NOMO-1 (cell line): Measurements from ENCODE around the gene CXXC5.

Experiments used
- DNase-seq, 2 experiments: peaks; one replicate each; lab custom pipeline; 2025; ENCODE audit not compliant: unreplicated experiment in 2 of 2; lab: John Stamatoyannopoulos, UW

Gene CXXC5

DNA sequence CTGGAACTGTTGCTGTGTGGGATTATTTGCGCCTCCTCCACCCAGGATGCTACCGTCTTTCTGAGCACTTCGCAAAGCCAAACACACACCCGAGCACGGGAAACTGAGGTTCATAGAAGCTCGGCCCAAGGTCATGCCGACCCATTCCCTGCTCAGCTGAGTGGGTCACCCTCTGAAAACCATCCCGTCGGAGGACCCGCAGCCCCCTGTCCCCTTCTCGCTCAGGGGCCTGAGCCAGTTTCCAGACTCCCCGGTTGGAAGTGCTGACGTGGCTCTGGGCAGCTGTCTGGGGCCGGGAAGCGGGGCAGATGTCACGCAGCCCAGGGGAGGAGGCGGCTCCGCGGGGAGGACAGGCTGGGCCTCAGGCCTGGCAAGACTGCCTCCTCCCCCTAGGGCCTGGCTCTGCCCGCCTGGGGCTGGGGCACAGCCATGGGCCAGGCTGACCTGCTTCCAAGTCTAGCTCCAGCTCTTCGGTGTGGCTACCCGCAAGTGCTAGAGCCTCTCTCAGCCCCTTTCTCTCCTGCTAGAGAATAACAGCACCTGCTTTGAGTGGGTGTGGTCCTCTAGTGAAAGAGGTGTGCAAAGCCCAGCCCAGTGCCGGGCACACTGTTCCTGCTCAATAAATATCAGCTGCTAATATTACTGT, 9.9 kb upstream of the CXXC5 start:
- DNase-seq = no peak

DNA sequence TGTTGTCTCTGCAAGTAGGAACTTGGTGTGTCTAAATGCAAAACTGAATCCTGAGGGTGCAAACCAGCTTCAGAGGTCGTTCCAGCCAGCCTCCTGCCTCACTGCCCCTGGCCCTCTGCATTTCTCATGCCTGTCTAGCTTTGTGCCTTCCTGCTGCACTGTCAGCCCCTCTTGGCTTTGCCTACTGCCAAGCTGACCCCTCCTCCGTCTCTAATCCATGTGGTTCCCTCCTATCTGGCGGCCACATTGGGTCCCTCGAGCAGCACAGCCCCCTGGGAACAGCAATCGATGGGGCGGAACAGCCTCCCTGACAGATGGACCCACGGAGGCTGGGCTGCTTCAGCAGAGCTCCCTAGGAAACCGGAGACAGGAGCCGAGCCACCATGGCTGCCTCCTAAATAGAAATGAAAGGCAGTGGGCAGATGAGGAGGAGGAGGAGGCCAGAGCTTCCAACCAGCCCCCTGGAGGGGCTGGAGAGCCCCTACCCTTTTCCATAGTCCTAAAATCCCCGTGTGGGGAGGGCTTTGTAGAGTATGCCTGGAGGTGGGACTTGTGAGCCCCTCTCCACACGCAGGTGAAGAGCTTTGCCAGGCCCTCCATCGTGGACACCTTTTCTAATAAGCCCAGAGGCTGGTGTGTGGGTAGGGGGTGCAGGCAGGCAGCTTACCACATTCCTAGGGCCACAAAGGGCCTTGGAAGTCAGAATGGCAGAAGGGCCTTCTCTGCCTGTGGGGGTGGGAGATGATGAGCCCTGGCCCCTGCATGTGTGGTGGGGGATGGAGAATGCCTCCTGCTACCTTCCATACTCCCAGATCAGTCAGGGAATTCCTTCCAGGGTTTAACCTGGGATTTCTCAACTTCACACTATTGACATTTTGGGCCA, 9.2 kb upstream of the CXXC5 start:
- DNase-seq = no peak

DNA sequence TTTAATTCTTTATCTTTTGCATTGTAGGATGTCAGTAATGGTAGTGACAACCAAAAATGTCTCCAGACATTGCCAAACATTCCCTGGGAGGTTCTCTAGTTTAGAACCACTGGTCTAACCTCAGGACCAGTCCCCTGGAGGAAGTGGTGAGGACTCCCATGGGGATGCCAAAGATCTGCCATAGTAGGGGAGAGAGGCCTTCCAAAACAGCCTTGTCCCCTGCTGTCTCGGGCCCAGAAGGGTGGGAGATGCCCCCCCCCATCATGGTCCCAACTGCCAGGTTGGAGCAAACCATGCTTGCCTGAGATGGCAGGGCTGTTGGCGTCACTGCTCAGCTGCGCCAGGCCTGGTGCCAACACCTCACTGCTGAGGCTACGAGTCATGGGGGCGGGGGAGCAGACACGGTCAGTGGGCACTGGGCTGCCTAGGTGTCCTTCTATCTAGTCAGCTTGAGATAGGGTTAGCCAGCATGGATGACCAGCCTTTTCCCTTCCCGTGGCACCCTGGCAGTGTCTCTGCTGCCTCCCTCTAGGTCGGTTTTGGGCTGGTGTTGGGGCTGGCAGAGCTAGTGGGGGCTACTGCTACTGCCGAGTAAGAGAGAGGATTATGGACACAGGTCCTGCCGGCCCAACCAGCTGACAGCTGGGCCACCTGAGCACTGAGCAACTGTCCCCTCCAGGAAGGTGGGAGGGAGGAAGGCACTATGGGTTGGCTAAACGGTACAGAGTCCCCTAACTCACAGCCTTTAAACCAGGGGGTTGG, 8.3 kb upstream of the CXXC5 start:
- no peak for DNase-seq

- no peak for DNase-seq
Measured at GRCh38 chr5:139640421-139641115, 7.6 kb upstream of the CXXC5 start.

- no peak for DNase-seq
Measured at GRCh38 chr5:139641116-139642080, 6.8 kb upstream of the CXXC5 start.

DNA sequence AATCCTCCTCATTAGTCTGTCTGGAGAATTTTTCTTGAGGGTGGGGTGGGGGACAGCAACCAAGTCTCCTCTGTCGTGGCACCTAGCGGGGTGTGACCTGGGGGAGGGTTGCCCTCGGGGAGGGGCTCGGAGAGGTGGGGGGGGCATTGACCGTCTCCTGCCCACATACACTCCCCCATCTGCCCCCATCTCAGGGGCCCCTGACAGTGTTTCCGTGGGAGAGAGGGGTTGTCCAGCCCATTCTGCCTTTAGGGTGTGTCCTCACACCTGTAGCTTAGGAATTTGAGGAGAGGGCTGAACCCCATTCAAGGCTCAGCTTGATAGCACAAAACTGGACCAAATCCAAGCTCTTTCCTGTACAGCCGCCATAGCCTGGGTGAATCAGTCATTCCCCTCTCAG, 5.9 kb upstream of the CXXC5 start:
- no peak for DNase-seq

DNA sequence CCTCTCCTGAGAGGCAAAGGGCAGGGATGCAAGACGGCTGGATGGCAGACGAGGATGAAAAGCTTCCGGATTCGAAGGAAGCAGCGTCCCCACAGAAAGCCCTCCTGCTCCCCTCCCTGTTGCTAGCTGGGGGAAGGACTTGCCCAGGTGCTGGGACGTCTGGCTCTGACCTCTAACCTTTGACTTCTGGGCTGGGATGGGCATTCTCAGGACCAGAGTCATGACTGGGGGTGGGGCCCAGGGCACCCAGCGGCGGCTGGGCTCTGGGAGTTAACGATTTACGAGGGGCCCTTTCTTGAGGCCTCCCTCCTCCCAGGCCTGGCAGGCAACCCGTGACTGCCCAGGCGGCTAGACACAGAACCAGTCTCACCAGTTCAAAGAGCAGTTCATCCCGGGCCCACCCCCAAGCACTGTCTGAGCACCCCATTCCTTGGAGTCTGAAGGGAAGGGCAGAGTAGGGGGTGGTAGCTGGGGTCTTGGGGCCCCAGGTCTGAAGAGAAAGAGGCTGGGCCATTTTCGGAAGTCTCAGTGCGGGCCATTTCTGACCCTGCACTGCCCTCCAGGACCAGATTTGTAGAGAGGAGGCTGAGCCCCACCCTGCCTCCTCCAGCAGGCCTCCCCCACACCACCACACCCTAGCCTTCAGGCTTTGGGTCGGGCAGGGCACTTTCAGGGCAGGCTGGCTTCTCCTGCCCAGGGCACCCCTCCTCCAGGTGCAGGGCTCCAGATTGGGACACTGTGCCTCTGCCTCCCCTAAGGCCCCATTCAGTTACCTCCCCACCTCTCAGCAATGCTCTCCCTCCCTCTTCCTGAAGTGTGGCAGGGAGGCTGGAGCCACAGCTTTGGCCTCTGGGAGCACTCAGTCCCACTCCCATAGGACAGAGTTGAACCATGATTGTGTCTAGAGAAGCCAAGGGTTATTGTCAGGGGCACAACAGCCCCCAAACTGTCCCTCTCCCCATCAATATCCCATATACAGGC, 5.0 kb upstream of the CXXC5 start:
- no peak for DNase-seq

GRCh38 chr5:139644001-139644456, 4.1 kb upstream of the CXXC5 start:
- no peak for DNase-seq

DNA sequence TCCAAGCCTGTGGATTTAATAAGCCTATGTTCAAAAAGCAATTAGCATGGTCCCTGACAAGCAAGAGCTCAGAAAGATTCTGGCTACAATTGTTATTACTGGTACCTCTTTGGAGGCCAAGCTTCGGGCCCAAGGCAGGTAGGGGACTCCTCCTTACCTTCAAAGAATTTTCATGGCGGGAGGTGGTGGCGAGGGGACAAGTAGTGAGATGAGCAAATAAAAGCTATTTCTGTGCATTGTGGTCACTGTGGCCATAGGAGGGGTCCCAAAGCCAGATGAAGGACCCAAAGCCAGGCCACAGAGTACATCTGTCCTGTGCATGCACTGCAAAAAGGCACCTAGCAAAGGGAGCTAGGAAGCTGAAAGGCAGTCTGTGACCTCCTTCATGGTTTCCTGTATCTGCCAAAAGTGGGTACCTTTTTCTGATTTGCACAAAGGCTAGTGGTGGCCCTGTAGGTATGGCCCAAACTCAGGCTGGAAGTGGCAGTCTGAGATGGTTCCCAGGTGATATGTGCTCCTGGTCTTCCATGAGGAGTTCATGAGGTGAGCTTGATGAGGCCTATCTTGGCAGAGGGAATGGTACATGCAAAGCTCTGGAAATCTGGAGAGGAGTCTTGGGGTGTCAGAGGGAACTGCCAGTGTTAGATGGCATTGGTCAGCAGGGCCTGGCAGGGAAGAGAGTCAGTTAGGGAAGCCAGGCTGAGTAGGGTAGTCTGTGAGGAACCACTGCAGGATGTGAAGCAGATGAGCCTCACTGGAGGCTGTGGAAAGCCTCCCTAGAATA, 3.3 kb upstream of the CXXC5 start:
- DNase-seq = no peak

GRCh38 chr5:139645430-139645871, 2.7 kb upstream of the CXXC5 start:
- DNase-seq = no peak

DNA sequence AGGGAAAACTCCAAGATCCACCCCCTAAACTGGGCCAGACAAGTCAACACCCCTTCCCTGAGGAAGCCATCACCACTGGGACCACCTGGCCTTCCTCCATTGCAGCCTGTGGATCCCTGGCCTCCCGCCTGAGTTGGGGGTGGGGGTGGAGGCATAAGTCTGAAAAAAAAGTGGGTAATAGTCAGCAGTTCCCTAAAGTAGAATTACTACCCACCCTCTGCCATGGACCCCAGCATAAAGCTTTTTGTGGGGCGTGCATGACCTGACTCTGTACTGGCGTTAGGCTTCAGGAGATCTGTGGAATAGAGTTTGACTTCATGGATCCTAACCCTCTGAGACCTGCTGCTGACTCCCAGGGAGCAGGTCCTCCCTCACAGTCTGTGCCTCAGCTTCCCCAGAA, 2.0 kb upstream of the CXXC5 start:
- DNase-seq = no peak

DNA sequence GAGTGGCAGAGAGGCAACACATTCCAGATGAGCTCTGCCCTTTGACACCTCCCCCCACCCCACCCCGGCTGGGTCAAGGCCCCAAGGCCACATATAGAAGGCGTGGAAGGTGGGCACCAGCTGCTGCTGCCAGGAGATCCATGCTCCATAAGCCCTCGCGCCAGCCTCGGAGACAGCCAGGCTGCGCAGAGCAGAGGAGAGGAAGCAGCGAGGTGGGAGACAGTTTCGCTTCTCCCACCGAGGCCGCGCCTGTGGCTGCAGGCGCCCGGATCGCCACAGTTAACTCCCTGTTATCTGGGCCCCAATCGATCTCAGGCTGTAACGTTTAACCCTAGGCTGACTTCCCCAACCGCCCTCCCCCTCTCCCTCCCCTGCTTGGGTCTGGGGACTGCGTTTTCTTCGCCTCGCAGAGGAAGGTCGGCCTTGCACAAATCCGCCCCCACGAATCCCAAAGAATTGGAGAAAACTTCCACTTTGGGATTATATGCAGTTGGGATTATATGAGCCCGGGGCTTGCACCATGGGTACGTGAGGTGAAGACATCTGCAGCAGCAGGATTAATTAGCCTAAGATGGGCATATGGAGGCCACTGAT, 1.1 kb upstream of the CXXC5 start:
- DNase-seq = peak; percentile 80 to 91

GRCh38 chr5:139647506-139648204, 494 bp upstream of the CXXC5 start:
- no peak for DNase-seq

- DNase-seq = peak; percentile 34 to 50
Measured at GRCh38 chr5:139649082-139649991, 1.2 kb downstream of the CXXC5 start.

GRCh38 chr5:139650031-139650688, 2.0 kb downstream of the CXXC5 start:
- DNase-seq = no peak
